Testis (tissue), 3 donors: ENCODE results near the gene NRN1. TPM values are rescaled to one million over a fixed set of nuclear protein-coding genes. Genes with fewer than 3 reads are reported as not detected.

Experiments used
- DNase-seq: peaks from one replicate; pipeline ENCODE4 v3.0.0-alpha.2; 2019
- H3K27ac ChIP-seq, 2 donors: fragments of 200-600 bp; sonication (generic); one replicate each; pipeline ENCODE4 v1.5.1; 2019
- H3K27me3 ChIP-seq: fragments of 200-600 bp; sonication (generic); one replicate; pipeline ENCODE4 v1.5.1; 2019
- H3K36me3 ChIP-seq: fragments of 200-600 bp; sonication (generic); one replicate; pipeline ENCODE4 v1.5.1; 2017; ENCODE audit warnings: low read depth; ENCODE audit errors: missing control alignments
- H3K4me1 ChIP-seq: fragments of 200-600 bp; sonication (generic); one replicate; pipeline ENCODE4 v1.5.1; 2019
- H3K4me3 ChIP-seq, 2 donors: fragments of 200-600 bp; sonication (generic); one replicate each; pipeline ENCODE4 v1.5.1; 2017 to 2019
- H3K9me3 ChIP-seq: fragments of 200-600 bp; sonication (generic); one replicate; pipeline ENCODE4 v1.5.1; 2017
- CTCF ChIP-seq, 3 experiments: fragments of 450-650 bp in 2 of 3; fragments of 200-600 bp in 1 of 3; sonication (generic) in 1 of 3; IDR thresholded peaks; one replicate each; pipeline ENCODE4 v1.5.1; 2016 to 2019; ENCODE audit warnings: antibody characterized with exemption in 3 of 3, mild to moderate bottlenecking in 2 of 3, moderate library complexity in 1 of 3
- POLR2A ChIP-seq: fragments of 450-650 bp; IDR thresholded peaks from one replicate; pipeline ENCODE4 v1.6.1; 2017; ENCODE audit warnings: antibody characterized with exemption, mild to moderate bottlenecking, moderate library complexity
- WGBS, 2 donors: methylation state at CpG; one replicate each; pipeline ENCODE4 v1.1.5; 2018; 5-methylcytosine and 5-hydroxymethylcytosine counted together
- intact Hi-C: fragments of 100-400 bp; cut with DNase I; formaldehyde crosslinking; loops from one replicate; pipeline ENCODE4 v1.15.1; 2023; ENCODE audit warnings: low total_unique reads
- polyA plus RNA-seq: library from polyadenylated mRNA; stranded (reverse); fragments of 350-450 nt; fragmentation: Illumina TruSeq; extraction: RNeasy Lipid Tissue Mini Kit (QIAGEN cat#74804); gene quantifications from one replicate; pipeline ENCODE4 v1.2.3, GENCODE V29; 2014; ENCODE audit warnings: low read depth, low replicate concordance; ENCODE audit not compliant: insufficient read depth
- total RNA-seq, 2 donors: library from RNA; depleted of rRNA; stranded (reverse); fragments of >200 nt; gene quantifications; one replicate each; pipeline ENCODE4 v1.2.3, GENCODE V29; 2016

Gene NRN1
- total and polyA plus RNA-seq, 3 donors from 2014 or later: 0.31 to 5.7 (median 1.3) TPM

- Histone ChIP-seq H3K36me3 (no peaks in the 10 kb centered on the region), H3K9me3 (no peaks in the 10 kb centered on the region), H3K4me1 (no peaks in the 10 kb centered on the region), H3K27me3 (peaks cover 6% of the 10 kb centered on the region), H3K4me3 (peak overlapping the region; percentile 38 to 54), H3K27ac (no peak overlapping the region)
- TF ChIP-seq CTCF (IDR thresholded peaks at IDR 0.05): no peak
- no peak for TF ChIP-seq POLR2A
- intact Hi-C loops: no loop called here
- WGBS, 2 donors: 2 to 3% methylated on average over 22 to 62 of the region's 62 CpGs
- DNase-seq: peak; percentile 57
These were observed 2.1 kb upstream of the NRN1 start for GRCh38 chr6:6008648-6009421.

- H3K4me3 ChIP-seq: peak overlapping the region; percentile 38 to 54
- TF ChIP-seq POLR2A (no peak), CTCF (IDR thresholded peaks at IDR 0.05) (no peak)
- H3K36me3 ChIP-seq: no peaks in the 10 kb centered on the region
- H3K4me1 ChIP-seq: no peaks in the 10 kb centered on the region
- H3K27me3 ChIP-seq: peaks cover 6% of the 10 kb centered on the region
- WGBS, 2 donors: 4 to 5% methylated on average over 18 of the region's 18 CpGs
- H3K27ac ChIP-seq: no peak overlapping the region
- no peak for DNase-seq
- H3K9me3 ChIP-seq: no peaks in the 10 kb centered on the region
- intact Hi-C loops: no loop called here
These were observed 1.4 kb upstream of the NRN1 start for GRCh38 chr6:6008089-6008647.

- TF ChIP-seq CTCF (IDR thresholded peaks at IDR 0.05): no peak
- TF ChIP-seq POLR2A: no peak
- H3K27ac ChIP-seq: no peak overlapping the region
- DNase-seq: no peak
These were observed 802 bp upstream of the NRN1 start for GRCh38 chr6:6007366-6008088.

GRCh38 chr6:6006006-6006427 is 708 bp downstream of the NRN1 start:
- intact Hi-C loops: no loop called here
- no peak overlapping the region for H3K27ac ChIP-seq

More at GRCh38 chr6:6007366-6008088, 802 bp upstream of the NRN1 start:
- Histone ChIP-seq H3K4me1 (peaks cover 4% of the 10 kb centered on the region), H3K9me3 (no peaks in the 10 kb centered on the region), H3K4me3 (no peak overlapping the region), H3K36me3 (no peaks in the 10 kb centered on the region), H3K27me3 (peaks cover 6% of the 10 kb centered on the region)
- intact Hi-C loops: no loop called here
- WGBS, 2 donors: 3 to 4% methylated on average over 29 to 57 of the region's 57 CpGs

More at GRCh38 chr6:6006006-6006427, 708 bp downstream of the NRN1 start:
- Histone ChIP-seq H3K9me3 (no peaks in the 10 kb centered on the region), H3K27me3 (peaks cover 6% of the 10 kb centered on the region), H3K4me1 (peaks cover 4% of the 10 kb centered on the region), H3K36me3 (no peaks in the 10 kb centered on the region), H3K4me3 (no peak overlapping the region)
- DNase-seq: no peak
- TF ChIP-seq POLR2A (no peak), CTCF (IDR thresholded peaks at IDR 0.05) (no peak)
- 8% methylated on average over 10 of the region's 10 CpGs for WGBS, 2 donors
